Activated T-cell treated with anti-CD3 and anti-CD28 coated beads, Interleukin-2, amount 50 U/mL, for 4 hours (primary cell): ENCODE measurements around the gene GNA15. TPM values are rescaled to one million over a fixed set of nuclear protein-coding genes. Genes with fewer than 3 reads are reported as not detected.
A peak's percentile ranks its signal among the peaks of the same experiment; 100 is the strongest.
"Not testable (repeated sequence)": the region's sequence is repeated elsewhere in the genome, so short reads cannot be mapped to it uniquely, and the experiment has no call there.

Source experiments
- ATAC-seq, 2 donors: fragments of 200-7000 bp; cut with Tn5 transposase; one replicate each; pipeline ENCODE4 v1.10.0; 2021
- DNase-seq: peaks from one replicate; pipeline ENCODE4 v3.0.0-alpha.2; 2020
- H3K27me3 Mint-ChIP-seq: one replicate; pipeline ENCODE4 v1.8.0; 2021; ENCODE audit warnings: low read depth, mixed read lengths
- H3K36me3 Mint-ChIP-seq: one replicate; pipeline ENCODE4 v1.8.0; 2022; ENCODE audit warnings: mixed read lengths; ENCODE audit not compliant: insufficient read depth
- H3K4me1 Mint-ChIP-seq: one replicate; pipeline ENCODE4 v1.8.0; 2021; ENCODE audit warnings: low read depth, mixed read lengths
- H3K4me3 Mint-ChIP-seq: one replicate; pipeline ENCODE4 v1.8.0; 2021; ENCODE audit warnings: mild to moderate bottlenecking, moderate library complexity, mixed read lengths
- H3K9me3 Mint-ChIP-seq: one replicate; pipeline ENCODE4 v1.8.0; 2021; ENCODE audit warnings: mixed read lengths
- total RNA-seq, 3 donors: library from RNA; stranded (reverse); gene quantifications; one replicate each; pipeline ENCODE4 v1.2.1, GENCODE V29; 2021

The GNA15 gene
- total RNA-seq, 3 donors from 2014 or later = 8.8 to 19.9 (median 11.3) TPM

DNA sequence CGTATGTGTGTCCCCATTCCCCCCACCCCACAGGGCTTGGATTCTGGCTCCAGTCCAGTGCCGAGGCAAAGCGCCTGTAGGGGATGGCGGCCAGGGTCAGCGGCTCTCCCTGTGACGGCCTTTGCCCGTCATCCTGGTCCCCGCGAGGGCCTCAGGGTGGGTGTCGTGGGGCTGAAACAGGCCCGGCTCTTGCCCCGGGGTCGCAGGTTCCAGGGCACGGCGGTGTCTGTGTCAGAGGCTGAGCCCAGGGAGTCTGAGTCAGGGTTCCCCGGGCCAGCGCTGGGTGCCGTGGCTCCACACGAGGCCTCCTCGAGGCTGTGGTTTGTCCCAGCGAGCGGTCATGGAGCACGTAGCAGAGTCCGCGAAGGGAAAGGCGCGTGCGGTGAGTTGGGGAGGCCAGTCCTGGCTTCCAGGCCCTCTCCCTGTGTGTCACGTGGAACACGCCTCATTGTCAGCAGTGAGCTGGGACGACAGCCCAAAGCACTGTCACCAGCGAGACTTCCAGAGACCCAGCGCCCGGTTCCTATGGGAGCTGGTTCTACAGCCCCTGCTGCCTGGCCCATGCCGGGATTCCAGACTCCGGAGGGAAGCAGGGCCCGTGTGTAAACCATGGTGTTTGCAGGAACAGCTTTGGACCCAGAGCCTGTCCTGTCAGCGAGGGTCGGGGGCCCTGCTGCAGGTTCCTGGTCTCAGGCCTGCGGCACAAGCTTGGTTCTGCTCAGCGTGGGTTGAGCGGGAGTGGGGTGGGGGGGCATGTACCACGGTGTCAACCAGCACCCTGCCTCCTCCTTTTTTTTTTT, 63.3 kb downstream of the GNA15 start:
- Mint-ChIP-seq H3K4me1 (no peaks in the 10 kb centered on the region), H3K9me3 (no peaks in the 10 kb centered on the region), H3K36me3 (peaks cover 5% of the 10 kb centered on the region), H3K27me3 (no peaks in the 10 kb centered on the region), H3K4me3 (no peak overlapping the region)
- DNase-seq (no peak), ATAC-seq (no peak)

DNA sequence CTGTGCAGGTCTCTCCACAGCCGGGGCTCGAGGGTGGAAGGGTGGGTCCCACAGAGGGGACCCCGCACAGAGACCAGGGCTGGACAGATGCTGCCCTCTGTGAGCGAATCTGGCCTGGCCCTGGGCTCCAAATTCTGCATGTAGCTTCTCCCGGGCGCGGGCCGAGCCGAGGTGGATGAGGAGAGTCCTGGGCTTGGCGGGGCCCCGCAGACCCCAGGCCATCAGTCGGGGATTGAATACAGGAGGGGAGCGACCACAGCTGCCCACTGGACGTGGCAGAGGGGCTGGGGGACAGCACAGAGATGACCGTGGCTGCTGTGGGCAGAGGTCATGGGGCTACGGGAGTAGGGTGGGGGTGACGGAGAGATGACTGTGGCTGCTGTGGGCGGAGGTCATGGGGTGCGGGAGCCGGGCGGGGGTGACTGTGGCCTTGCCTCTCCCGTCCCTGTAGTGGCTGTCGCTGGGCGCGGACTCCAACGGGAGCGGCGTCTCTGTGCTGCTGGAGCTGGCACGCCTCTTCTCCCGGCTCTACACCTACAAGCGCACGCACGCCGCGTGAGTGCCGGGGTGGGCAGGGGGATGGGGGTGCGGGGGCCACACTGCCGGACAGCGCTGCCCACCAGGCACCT, 65.4 kb downstream of the GNA15 start:
- ATAC-seq = peak in 1 of 2 donors; percentile 8
- no peaks in the 10 kb centered on the region for H3K27me3 Mint-ChIP-seq
- H3K4me3 Mint-ChIP-seq = no peak overlapping the region
- no peaks in the 10 kb centered on the region for H3K9me3 Mint-ChIP-seq
- no peaks in the 10 kb centered on the region for H3K4me1 Mint-ChIP-seq
- DNase-seq = no peak
- H3K36me3 Mint-ChIP-seq = no peaks in the 10 kb centered on the region

DNA sequence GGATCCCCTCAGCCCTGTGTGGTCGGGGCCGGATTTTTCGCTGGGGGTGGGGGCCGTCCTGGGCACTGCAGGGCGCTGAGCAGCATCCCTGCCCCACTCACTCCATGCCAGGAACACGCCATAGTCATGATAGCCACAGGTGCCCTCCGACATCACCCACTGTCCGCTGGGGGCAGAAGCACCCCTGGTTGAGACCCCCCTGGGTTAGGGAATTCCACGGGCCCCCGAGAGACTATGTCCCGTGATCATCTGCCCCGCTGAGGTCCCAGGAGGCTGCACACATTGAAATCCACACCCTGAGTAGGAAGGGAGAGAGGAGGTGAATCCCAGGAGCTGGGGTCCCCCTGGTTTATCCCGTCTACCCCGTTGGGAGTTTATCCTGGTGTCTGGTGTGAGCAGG, 66.1 kb downstream of the GNA15 start:
- Mint-ChIP-seq H3K27me3 (no peaks in the 10 kb centered on the region), H3K36me3 (no peaks in the 10 kb centered on the region), H3K4me1 (no peaks in the 10 kb centered on the region), H3K4me3 (no peak overlapping the region), H3K9me3 (no peaks in the 10 kb centered on the region)
- ATAC-seq (no peak), DNase-seq (no peak)

DNA sequence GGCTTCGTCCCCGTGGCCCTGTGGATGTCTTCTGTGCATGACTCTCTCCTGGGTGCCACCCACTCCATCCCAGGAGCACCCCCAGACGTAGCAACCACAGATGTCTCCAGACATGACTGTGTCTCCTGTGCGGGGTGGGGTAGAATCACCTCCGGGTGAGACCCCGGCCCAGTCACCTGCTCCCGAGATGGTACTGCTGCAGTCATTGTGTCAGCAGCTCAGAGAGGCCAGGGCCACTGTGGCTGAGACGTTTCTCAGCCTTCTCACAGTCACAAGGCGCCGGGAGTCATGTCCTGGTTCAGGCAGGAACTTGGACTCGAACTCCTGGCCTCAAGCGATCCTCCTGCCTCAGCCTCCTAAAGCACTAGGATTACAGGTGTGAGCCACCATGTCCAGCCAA, 66.5 kb downstream of the GNA15 start:
- no peaks in the 10 kb centered on the region for H3K9me3 Mint-ChIP-seq
- ATAC-seq (no peak), DNase-seq (no peak)
- no peaks in the 10 kb centered on the region for H3K27me3 Mint-ChIP-seq
- H3K36me3 Mint-ChIP-seq = no peaks in the 10 kb centered on the region
- no peak overlapping the region for H3K4me3 Mint-ChIP-seq
- H3K4me1 Mint-ChIP-seq = no peaks in the 10 kb centered on the region

DNA sequence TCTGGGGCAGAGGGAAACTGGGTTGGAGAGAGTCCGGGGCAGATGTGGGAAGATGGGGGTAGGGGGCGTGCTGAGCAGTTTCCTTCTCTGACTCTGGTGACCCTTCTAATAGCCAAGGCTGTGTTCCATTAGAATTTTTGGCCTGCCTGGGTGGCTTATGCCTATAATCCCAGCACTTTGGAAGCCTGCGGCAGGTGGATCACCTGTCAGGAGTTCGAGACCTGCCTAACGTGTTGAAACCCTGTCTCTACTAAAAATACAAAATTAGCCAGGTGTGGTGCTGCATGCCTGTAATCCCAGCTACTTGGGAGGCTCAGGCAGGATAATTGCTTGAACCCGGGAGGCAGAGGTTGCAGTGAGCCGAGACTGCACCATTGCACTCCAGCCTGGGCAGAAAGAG, 67.1 kb downstream of the GNA15 start:
- H3K4me3 Mint-ChIP-seq, H3K36me3 Mint-ChIP-seq, H3K4me1 Mint-ChIP-seq, DNase-seq, H3K9me3 Mint-ChIP-seq, H3K27me3 Mint-ChIP-seq, ATAC-seq: not testable (repeated sequence)

DNA sequence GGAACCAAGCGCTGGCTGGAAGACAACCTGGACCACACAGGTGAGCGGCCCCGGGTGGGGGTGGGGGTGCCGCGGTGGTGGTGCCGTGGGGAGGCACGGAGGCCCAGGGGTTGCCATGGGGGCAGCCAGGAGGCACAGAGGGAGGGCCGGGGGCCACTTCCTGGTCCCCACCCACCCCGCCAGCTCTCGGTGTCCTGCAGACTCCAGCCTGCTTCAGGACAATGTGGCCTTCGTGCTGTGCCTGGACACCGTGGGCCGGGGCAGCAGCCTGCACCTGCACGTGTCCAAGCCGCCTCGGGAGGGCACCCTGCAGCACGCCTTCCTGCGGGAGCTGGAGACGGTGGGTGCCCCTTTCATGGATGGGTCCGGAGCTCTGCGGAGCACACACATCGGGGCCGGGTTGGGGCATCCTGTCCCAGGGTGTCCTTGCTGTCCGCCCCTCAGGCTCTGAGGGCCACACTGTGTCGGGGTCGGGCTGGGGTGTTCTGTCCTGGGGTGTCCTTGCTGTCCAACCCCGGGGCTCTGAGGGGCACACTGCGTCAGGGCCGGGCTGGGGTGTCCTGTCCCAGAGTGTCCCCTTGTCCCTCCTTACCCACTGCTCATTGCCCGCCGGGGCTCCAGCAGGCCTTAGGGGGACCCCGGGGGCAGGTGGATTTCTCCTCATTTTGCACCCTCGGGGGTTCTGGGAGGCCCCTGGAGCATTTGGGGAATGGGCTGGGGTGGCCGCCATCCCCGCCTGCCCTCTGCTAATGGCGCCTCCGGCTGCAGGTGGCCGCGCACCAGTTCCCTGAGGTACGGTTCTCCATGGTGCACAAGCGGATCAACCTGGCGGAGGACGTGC, 68.2 kb downstream of the GNA15 start:
- no peaks in the 10 kb centered on the region for H3K9me3 Mint-ChIP-seq

DNA sequence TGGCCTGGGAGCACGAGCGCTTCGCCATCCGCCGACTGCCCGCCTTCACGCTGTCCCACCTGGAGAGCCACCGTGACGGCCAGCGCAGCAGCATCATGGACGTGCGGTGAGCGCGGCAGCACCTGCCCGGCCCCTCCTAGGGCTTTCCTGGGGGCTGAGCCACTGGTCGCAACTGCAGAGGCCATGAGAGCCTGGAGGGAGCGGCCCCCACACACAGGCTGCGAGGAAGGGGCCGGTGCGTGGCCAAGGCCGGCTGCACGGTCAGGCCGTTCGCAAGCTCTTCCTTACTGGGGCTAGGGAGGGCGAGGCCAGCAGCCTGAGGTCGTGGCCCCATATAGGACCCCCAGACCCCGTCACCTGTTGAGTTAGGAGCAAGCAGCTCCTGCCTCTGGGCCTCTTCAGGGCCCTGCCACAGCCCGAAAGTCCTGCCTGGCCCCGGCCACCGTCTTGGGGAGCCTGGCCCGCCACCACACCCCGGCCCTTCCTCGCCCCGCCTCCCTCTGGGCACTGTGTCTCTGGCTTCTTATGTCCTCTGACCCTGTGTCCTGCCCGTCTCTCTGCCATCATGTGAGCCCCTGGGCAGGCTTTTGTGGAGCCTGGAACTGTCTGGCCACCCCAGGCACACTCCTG, 68.9 kb downstream of the GNA15 start:
- no peak overlapping the region for H3K4me3 Mint-ChIP-seq
- no peaks in the 10 kb centered on the region for H3K4me1 Mint-ChIP-seq
- H3K36me3 Mint-ChIP-seq = peaks cover 2% of the 10 kb centered on the region
- DNase-seq = no peak
- ATAC-seq = no peak
- no peaks in the 10 kb centered on the region for H3K9me3 Mint-ChIP-seq
- H3K27me3 Mint-ChIP-seq = no peaks in the 10 kb centered on the region

More for the DNA sequence above, 68.2 kb downstream of the GNA15 start:
- no peak for DNase-seq
- H3K4me3 Mint-ChIP-seq = no peak overlapping the region
- ATAC-seq = peak in 1 of 2 donors; percentile 14
- no peaks in the 10 kb centered on the region for H3K27me3 Mint-ChIP-seq
- H3K36me3 Mint-ChIP-seq = peaks cover 2% of the 10 kb centered on the region
- no peaks in the 10 kb centered on the region for H3K4me1 Mint-ChIP-seq

DNA sequence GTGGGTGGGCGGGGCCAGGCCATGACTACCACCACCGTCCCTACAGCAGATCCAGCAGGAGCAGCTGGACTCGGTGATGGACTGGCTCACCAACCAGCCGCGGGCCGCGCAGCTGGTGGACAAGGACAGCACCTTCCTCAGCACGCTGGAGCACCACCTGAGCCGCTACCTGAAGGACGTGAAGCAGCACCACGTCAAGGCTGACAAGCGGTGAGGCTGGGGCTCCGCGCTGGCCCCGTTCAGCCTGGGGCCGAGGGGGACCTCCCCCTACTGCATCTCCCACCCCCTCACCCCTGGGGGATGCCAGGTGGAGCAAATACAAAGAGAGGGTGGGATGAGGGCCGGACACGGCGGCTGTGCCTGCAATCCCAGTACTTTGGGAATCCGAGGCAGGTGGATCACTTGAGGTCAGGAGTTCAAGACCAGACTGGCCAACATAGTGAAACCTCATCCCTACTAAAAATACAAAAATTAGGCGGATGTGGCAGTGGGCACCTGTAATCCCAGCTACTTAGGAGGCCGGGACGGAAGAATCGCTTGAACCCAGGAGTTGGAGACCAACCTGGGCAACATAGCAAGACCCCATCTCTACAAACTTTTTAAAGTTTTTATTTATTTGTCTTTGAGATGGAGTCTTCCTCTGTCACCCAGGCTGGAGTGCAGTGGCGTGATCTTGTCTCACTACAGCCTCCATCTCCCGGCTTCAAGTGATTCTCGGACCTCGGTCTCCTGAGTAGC, 70.6 kb downstream of the GNA15 start:
- H3K4me3 Mint-ChIP-seq = no peak overlapping the region
- no peak for DNase-seq
- H3K36me3 Mint-ChIP-seq = peaks cover 2% of the 10 kb centered on the region
- no peaks in the 10 kb centered on the region for H3K9me3 Mint-ChIP-seq
- no peaks in the 10 kb centered on the region for H3K4me1 Mint-ChIP-seq
- no peaks in the 10 kb centered on the region for H3K27me3 Mint-ChIP-seq
- ATAC-seq = no peak

DNA sequence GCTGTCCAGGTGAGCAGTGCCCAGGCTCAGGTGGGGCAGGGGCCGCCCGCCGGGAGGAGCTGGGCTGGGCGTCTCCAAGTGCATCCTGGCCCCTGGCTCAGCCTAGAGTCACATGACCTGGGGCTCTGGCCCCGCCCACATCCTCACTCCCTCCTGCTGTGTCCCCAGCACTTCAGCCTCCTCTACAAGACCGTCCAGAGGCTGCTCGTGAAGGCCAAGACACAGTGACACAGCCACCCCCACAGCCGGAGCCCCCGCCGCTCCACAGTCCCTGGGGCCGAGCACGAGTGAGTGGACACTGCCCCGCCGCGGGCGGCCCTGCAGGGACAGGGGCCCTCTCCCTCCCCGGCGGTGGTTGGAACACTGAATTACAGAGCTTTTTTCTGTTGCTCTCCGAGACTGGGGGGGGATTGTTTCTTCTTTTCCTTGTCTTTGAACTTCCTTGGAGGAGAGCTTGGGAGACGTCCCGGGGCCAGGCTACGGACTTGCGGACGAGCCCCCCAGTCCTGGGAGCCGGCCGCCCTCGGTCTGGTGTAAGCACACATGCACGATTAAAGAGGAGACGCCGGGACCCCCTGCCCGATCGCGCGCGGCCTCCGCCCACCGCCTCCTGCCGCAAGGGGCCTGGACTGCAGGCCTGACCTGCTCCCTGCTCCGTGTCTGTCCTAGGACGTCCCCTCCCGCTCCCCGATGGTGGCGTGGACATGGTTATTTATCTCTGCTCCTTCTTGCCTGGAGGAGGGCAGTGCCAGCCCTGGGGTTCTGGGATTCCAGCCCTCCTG, 71.8 kb downstream of the GNA15 start:
- ATAC-seq = no peak
- Mint-ChIP-seq H3K4me1 (no peaks in the 10 kb centered on the region), H3K27me3 (no peaks in the 10 kb centered on the region), H3K9me3 (no peaks in the 10 kb centered on the region), H3K36me3 (peaks cover 2% of the 10 kb centered on the region), H3K4me3 (no peak overlapping the region)
- no peak for DNase-seq

DNA sequence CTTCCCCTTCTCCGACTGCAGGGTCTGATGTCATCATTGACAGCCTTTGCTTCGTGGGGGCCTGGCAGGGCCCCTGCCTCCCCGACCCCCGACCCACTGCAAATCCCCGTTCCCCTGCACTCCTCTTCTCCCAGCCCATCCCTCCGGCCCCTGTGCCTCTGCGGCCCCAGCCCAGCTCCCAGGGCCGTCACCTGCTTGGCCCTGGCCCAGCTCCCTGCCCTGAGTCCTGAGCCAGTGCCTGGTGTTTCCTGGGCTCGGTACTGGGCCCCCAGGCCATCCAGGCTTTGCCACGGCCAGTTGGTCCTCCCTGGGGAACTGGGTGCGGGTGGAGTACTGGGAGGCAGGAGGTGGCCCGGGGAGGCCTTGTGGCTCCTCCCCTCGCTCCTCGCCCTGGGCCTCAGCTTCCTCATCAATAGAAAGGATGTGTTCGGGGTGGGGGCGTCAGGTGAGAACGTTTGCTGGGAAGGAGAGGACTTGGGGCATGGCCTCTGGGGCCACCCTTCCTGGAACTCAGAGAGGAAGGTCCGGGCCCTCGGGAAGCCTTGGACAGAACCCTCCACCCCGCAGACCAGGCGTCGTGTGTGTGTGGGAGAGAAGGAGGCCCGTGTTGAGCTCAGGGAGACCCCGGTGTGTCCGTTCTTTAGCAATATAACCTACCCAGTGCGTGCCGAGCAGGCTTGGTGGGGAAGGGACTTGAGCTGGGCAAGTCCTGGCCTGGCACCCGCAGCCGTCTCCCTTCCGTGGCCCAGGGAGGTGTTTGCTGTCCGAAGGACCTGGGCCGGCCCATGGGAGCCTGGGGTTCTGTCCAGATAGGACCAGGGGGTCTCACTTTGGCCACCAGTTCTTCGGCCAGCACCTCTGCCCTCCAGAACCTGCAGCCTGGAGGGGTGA, 72.7 kb downstream of the GNA15 start:
- H3K9me3 Mint-ChIP-seq = no peaks in the 10 kb centered on the region
- DNase-seq = no peak
- ATAC-seq = no peak
- no peaks in the 10 kb centered on the region for H3K4me1 Mint-ChIP-seq
- no peaks in the 10 kb centered on the region for H3K27me3 Mint-ChIP-seq
- H3K4me3 Mint-ChIP-seq = no peak overlapping the region
- peaks cover 2% of the 10 kb centered on the region for H3K36me3 Mint-ChIP-seq

DNA sequence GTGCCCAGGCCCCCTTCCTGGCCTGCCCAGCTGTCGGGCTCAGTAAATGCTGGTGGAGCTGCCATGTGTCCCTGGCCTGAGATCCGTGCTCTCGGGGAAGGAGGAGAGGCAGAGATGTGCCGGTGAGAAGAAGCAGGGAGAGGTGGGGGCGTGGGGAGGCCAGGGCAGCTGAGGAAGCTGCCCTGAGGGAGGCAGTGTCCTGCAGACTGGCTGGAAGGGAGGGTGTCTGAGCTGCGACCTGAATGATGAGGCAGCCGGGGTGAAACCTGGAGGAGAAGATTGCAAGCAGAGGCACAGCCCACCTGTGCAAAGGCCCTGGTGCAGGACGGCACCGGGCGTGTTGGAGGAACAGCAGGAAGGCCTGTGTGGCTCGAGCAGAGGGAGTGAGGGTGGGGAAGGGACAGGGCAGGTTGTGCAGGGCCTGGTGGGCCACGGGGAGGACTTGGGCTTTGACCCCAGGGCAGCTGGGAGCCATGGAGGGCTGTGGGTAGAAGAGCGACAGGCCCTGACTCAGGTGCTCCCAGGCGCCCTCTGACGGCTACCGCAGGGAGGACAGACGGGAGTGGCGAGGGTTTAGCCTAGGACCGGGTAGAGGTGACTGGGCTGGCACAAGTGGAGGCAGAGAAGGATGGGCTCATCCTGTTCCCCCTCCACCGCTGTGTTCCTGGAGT, 74.6 kb downstream of the GNA15 start:
- ATAC-seq (peak; percentile 86 to 91), DNase-seq (peak; percentile 66)
- Mint-ChIP-seq H3K36me3 (peaks cover 2% of the 10 kb centered on the region), H3K9me3 (no peaks in the 10 kb centered on the region), H3K4me1 (no peaks in the 10 kb centered on the region), H3K27me3 (no peaks in the 10 kb centered on the region), H3K4me3 (no peak overlapping the region)

DNA sequence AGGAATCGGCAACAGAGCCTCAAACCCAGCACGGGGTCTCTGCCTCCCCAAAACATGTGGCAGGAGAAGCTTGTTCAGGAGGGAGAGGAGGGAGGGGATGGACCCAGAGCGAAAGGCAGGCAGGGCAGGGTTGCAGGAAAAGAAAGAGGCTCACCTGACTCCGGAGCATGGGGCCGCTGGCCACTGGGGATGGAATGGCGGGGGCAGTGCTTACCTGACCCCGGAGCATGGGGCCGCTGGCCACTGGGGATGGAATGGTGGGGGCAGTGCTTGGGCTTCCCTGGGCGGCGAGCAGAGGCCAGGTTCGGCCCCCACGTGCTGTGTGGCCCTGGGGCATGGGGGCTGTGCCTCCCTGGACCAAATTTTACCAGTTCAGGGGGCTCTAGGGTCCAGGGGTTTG, 75.4 kb downstream of the GNA15 start:
- Mint-ChIP-seq H3K4me3 (no peak overlapping the region), H3K27me3 (no peaks in the 10 kb centered on the region), H3K36me3 (peaks cover 2% of the 10 kb centered on the region), H3K9me3 (no peaks in the 10 kb centered on the region), H3K4me1 (no peaks in the 10 kb centered on the region)
- DNase-seq (no peak), ATAC-seq (no peak)
